Frontal cortex (tissue), 4 donors: ENCODE results near the gene DERL3. TPM values are rescaled to one million over a fixed set of nuclear protein-coding genes. Genes with fewer than 3 reads are reported as not detected.

Source experiments
- DNase-seq, 2 donors: peaks; one replicate each; pipeline ENCODE4 v3.0.0; 2012; ENCODE audit warnings: low spot score in 2 of 2
- FAIRE-seq: peaks from 2 replicates; lab custom pipeline; 2012; peaks lifted over from hg19 to GRCh38; lab: Jason Lieb, UNC
- total RNA-seq: library from RNA; depleted of rRNA; stranded (reverse); fragments of >200 nt; gene quantifications from one replicate; pipeline ENCODE4 v1.2.3, GENCODE V29; 2014
- donor health status: control.
- donor health status: control.
- donor health status: control.

Gene DERL3
- total RNA-seq, 1 donor from 2014 or later, result 0.82 TPM

DNA sequence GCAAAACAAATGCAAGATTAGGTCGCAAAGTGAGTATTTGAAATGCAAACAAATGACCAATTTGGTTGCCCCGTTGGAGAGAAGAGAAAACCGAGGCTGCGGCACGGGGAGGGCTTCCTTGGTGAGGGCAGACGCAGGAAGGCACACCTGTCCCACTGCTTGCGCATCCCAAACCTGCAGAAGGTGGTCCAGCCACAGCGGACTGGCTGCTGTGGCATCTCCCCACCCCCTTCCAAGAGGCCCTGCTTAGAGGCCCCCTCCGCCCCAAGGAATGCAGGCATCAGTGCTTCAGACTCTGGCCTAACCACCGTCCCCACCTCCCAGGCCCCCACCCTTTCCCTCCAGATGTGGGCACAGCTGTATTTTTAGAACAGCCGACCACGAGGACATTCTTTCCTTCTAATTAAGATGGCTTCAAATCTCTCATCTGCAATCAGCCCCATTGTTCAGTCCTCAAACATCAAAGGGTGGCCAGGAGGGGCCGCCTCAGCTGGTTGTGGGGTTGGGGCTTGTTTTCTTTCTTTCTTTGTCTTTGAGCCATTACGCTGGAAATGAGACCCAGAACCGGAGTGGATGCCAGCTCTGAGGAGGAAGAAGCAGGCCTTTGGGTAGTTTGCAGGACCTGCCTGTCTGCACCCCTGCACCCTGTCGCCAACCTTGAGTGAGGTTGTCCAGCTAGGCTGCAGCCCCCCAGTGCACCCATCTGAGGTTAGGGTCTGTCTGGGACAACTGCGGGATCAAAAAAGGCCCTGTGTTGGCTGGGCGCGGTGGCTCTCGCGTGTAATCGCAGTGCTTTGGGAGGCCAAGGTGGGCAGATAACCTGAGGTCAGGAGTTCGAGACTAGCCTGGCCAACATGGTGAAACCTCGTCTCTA lies 9.4 kb upstream of the DERL3 start:
- no peak for FAIRE-seq
- no peak for DNase-seq

DNA sequence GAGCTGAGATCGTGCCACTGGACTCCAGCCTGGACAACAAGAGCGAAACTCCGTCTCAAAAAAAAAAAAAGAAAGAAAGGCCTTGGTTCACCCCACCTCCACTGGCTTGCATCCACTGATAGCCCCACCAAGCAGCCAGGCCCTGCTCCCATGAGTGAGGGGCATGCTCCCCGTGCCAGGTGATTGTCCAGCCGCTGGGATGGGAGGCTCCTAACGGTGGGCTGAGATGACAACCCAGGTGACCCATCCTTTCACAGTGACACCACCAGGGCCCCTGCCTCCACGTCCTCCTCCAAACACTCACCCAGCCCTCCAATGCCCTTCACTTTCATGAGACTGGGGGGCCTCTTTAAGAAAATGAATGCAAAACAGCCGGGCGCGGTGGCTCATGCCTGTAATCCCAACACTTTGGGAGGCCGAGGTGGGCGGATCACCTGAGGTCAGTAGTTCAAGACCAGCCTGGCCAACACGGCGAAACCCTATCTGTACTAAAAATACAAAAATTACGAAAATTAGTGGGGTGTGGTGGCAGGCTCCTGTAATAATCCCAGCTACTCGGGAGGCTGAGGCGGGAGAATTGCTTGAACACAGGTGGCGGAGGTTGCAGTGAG lies 8.6 kb upstream of the DERL3 start:
- FAIRE-seq, result no peak
- no peak for DNase-seq

DNA sequence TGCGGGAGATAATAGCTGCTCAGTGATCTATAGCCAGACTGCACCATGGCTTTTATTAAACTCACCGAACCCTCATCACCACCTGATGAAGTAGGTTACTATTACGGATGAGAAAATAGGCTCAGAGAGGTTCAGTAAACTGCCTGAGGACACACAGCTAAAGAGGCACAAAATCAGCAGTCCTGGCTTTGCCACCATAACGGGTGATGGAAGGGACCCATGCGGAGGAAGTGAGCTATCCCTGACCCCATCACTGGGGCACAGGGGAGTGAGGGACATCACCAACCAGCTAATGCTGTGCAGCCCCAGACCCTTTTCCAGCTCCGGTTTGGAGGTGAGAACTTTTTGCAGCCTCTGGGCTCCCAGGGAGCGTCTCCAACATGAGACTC lies 7.3 kb upstream of the DERL3 start:
- DNase-seq (no peak), FAIRE-seq (no peak)

DNA sequence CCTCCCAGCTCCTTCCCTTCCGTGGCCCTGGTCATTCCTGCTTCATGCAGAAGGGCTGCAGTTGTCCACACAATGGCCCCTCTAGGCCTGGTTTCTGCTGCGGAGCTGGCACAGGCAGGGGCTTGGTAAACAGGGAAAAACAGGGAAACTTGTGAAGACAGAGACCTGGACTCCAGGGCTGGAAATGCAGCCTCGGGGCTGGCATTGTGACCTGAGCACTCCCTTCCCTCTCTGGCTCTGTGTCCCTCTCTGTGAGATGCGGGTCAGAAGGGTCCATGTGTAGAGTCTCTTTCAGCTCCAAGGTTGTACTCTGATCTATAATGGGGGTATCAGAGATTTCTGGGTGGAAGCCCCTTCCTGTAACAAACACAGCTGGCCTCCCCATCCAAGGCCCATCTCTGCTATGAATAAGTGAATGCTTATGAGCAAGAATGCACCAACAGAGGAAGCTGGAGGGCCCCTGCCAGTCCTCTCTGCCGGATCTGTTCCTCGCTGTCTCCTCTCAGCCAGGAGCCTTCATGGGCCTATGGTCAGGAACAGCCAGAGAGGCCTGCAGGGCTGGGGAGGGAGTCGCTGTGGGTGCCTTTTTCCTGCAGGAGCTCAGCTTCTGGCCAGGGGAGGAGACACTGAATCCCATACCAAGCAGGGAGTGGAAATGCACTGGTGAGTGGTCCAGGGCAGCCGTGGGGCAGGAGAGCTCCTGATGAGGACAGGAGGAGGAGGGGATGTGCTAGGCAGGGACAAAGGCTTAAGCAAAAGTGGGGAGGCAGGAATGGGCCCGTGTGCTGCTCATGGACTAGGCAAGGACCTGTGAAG lies 6.7 kb upstream of the DERL3 start:
- FAIRE-seq, result no peak
- DNase-seq, result no peak

DNA sequence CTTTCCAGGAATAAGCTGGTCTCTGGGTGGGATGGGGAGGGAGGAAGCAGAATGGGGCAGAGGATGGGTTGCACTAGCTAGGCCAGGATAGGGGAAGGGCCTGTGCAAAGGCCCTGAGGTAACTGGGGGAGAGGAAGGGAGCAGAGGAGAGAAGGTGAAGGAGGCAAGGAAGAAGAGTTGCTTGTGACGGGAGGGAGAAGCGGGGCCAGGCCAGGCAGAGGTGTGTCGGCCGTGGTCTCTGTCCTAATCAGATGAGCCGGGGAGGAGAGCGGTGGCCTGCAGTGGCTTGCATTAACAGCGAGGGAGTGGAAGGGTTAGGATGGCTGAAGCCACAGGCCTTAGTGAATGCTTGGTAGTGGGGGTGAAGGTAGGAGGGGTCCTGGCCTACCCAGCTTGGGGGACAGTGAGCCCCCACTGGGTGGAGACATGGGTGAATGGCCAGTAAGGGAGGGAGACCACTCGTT lies 6.0 kb upstream of the DERL3 start:
- no peak for DNase-seq
- FAIRE-seq, result no peak

DNA sequence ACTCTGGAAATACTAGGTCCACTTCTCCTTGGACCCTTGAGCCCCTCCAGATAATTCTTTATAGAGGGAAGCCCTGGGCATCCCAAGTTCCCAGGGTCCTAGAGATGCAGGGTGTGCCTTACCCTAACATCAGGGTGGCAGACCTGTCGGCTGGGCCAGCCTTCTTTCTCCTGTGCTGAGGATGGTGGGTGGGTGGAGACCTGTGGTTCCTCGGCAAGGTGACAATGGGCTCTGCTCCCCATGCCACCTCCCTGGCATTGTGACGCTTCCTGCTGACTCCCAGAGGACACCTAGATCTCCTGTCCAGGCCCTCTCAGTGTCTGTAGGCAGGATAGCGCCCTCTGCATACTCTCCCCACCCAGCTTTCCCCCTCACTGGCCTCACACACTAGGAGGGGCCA lies 3.8 kb upstream of the DERL3 start:
- FAIRE-seq (no peak), DNase-seq (no peak)

- DNase-seq (no peak), FAIRE-seq (no peak)
Observed at GRCh38 chr22:23841736-23842445, 3.1 kb upstream of the DERL3 start.

DNA sequence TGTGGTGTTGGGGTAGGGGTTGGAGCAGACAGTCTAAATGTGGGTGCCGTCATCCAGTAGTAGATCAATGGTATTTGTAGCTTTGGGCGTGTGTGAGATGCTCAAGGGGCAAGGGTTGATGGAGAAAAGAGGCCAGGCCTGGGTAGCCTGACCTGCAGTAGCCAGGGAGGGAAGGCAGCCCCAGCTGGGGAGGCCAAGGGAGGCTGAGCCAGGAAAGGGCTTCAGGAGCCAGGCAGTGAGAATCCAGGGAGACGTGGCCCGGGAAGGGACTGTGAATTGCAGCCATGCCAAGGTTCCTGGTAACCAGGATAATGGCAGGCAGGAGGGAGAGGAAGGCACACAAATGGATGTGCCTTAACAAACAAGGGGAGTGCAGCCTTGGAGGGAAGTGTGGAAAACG lies 2.5 kb upstream of the DERL3 start:
- FAIRE-seq (no peak), DNase-seq (no peak)

GRCh38 chr22:23840026-23840425 lies 1.2 kb upstream of the DERL3 start:
- FAIRE-seq (no peak), DNase-seq (no peak)

- FAIRE-seq (no peak), DNase-seq (no peak)
Observed at GRCh38 chr22:23837911-23838680, 710 bp downstream of the DERL3 start.

GRCh38 chr22:23837496-23837859 lies 1.3 kb downstream of the DERL3 start:
- no peak for DNase-seq
- FAIRE-seq, result no peak

- DNase-seq, result no peak
- no peak for FAIRE-seq
Observed at GRCh38 chr22:23836692-23837495, 1.9 kb downstream of the DERL3 start.

DNA sequence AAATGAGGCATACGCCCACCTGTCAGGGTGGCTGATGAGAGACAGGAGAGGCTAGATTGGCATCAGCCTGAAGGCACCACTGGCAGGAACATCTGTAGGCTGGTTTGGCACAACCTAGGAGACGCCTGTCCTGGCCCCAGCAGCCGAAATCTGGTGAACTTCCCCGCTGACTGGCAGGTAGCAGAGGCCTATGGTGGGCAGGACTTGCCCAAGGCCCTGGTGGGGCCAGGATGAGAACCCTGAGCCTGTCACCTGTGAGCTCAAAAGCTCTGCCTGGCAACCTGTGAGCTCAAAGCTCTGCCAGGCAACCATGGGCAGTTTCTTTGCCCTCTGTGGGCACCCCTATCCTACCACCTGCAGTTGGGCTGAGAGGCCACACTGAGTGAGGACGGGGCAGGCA lies 2.5 kb downstream of the DERL3 start:
- no peak for FAIRE-seq

GRCh38 chr22:23835484-23836144 lies 3.2 kb downstream of the DERL3 start:
- no peak for DNase-seq
- no peak for FAIRE-seq

More for the DNA sequence above, 2.5 kb downstream of the DERL3 start:
- DNase-seq, result no peak

DNA sequence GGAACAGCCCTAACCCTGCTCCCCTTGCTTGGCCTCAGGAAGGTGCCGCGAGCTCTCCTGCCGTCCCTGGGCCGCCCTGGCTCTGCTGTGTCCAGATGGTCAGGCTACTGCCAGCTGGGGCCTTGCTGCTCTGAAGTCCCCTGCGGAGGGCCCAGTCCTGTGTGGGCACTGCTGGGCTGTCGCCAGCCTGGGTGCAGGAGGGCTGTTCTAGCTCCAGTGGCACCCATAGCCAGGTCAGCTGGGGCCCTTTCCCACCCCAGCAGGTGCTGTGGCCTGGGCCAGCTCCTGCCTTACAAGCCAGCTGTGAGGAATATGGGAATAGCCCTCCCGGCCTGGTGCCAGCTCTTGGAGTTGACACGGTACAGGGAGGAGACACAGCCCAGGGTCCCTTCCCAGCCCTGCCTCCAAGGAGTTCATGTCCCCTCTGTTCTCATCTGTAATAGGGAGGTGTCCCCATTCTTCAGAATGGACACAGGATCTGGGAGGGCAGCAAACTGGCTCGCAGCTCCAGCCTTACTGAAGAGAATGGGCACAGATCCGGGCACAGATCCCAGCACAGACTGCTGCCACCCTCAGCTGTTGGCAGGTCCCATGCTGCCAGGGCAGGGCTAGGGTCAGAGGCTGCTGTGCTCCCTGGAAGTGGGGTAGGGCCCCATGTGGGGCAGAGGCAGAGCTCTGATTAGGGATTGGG lies 3.9 kb downstream of the DERL3 start:
- DNase-seq, result peak in 1 of 2 donors; percentile 63

DNA sequence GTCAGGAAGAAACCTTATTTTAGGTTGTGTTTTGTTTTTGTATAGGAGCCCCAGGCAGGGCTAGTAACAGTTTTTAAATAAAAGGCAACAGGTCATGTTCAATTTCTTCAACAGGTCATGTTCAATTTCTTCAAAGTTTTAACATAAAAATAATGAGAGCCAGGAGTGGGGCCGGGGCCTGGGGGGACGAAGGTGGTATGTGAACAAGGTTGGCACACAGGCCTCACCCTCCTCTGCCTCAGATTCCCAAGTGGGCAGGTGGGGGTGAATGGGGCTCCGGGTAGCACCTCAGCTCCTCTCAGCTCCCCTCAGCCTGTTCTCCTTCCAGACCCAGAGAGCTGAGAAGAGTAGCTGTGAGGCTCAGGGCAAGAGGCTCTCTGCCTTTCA lies 4.4 kb downstream of the DERL3 start:
- FAIRE-seq (no peak), DNase-seq (no peak)

More for the DNA sequence above, 3.9 kb downstream of the DERL3 start:
- no peak for FAIRE-seq

DNA sequence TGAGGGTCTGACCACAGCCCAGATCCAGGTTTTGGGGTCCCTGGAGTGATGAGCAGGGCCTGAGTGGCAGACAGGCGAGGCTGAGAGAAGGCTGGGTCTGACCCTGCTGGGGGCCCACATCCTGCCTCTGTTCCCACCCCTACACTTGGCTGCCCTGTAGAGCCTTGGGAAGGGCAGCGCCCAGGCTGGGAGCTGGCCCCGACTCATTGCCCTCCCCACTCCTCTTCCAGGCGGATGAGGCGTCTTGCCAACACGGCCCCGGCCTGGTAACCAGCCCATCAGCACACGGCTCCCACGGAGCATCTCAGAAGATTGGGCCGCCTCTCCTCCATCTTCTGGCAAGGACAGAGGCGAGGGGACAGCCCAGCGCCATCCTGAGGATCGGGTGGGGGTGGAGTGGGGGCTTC lies 4.9 kb downstream of the DERL3 start:
- no peak for FAIRE-seq
- no peak for DNase-seq
